K562 (cell line): Measurements from ENCODE around the gene TTC21A. TPM values are rescaled to one million over a fixed set of nuclear protein-coding genes. Genes with fewer than 3 reads are reported as not detected.

ENCODE experiments used
- CBX3 ChIP-seq, 2 experiments: IDR thresholded peaks; 1 replicate in 1 of 2; 2 replicates in 1 of 2; pipeline ENCODE4 v1.6.1; 2012; ENCODE audit warnings: inconsistent platforms in 2 of 2, low read length in 2 of 2, borderline replicate concordance in 1 of 2, control low read depth in 1 of 2
- CHD1 ChIP-seq: fragments of 200-600 bp; sonication (generic); IDR thresholded peaks from one replicate; pipeline ENCODE4 v1.6.1; 2012; ENCODE audit warnings: mild to moderate bottlenecking, moderate library complexity, low read length, inconsistent platforms
- ELF1 ChIP-seq: fragments of 200-800 bp; sonication (Bioruptor generic); IDR thresholded peaks from 2 replicates; pipeline ENCODE4 v1.6.1; 2016; ENCODE audit warnings: missing genetic modification characterization, missing compliant biosample characterization
- ETV5 ChIP-seq: sonication (generic); formaldehyde crosslinking; IDR thresholded peaks from 2 replicates; pipeline ENCODE4 v1.4.0; 2020; ENCODE audit warnings: low read depth, mild to moderate bottlenecking, missing genetic modification reagents
- GMEB1 ChIP-seq: fragments of 250-450 bp; sonication (Bioruptor Pico); IDR thresholded peaks from 2 replicates; pipeline ENCODE4 v1.4.0; 2020; ENCODE audit warnings: mild to moderate bottlenecking
- HIVEP1 ChIP-seq: fragments of 250-450 bp; sonication (Bioruptor Pico); IDR thresholded peaks from 2 replicates; pipeline ENCODE4 v1.4.0; 2020; ENCODE audit warnings: mild to moderate bottlenecking
- KAT8 ChIP-seq: fragments of 450-650 bp; IDR thresholded peaks from 2 replicates; pipeline ENCODE4 v1.6.1; 2016; ENCODE audit warnings: low read depth, mild to moderate bottlenecking
- KHSRP ChIP-seq: fragments of 450-650 bp; IDR thresholded peaks from 2 replicates; pipeline ENCODE4 v1.6.1; 2017
- MED1 ChIP-seq: sonication (generic); formaldehyde crosslinking; IDR thresholded peaks from 2 replicates; pipeline ENCODE4 v1.8.1; 2023; ENCODE audit warnings: missing genetic modification reagents, borderline replicate concordance
- MYBL2 ChIP-seq, 2 experiments: fragments of 450-650 bp in 1 of 2; sonication (generic) in 1 of 2; formaldehyde crosslinking in 1 of 2; IDR thresholded peaks; 2 replicates each; pipeline versions ENCODE4 v1.6.1 to v1.8.1; 2017 to 2022; ENCODE audit warnings: borderline replicate concordance in 1 of 2, inconsistent platforms in 1 of 2, low read depth in 1 of 2, mild to moderate bottlenecking in 1 of 2, missing genetic modification reagents in 1 of 2, moderate library complexity in 1 of 2
- PHF8 ChIP-seq: fragments of 200-600 bp; sonication (generic); IDR thresholded peaks from 2 replicates; pipeline ENCODE4 v1.6.1; 2012; ENCODE audit warnings: mixed run types, mild to moderate bottlenecking, inconsistent platforms, low read length, moderate library complexity, borderline replicate concordance
- RBM22 ChIP-seq: fragments of 200-400 bp; formaldehyde crosslinking; IDR thresholded peaks from 2 replicates; pipeline ENCODE4 v1.6.1; 2018; ENCODE audit warnings: low read length, low read depth; ENCODE audit not compliant: poor library complexity, severe bottlenecking
- TEAD2 ChIP-seq: fragments of 450-650 bp; IDR thresholded peaks from 2 replicates; pipeline ENCODE4 v1.6.1; 2016; ENCODE audit warnings: missing genetic modification characterization, control low read depth, missing compliant biosample characterization
- ZBTB17 ChIP-seq: fragments of 450-650 bp; formaldehyde crosslinking; IDR thresholded peaks from 2 replicates; pipeline ENCODE4 v1.4.0; 2020; ENCODE audit warnings: mild to moderate bottlenecking
- ZNF512 ChIP-seq: IDR thresholded peaks from 2 replicates; pipeline ENCODE4 v1.6.1; 2016; ENCODE audit warnings: missing genetic modification characterization, missing compliant biosample characterization
- ZNF77 ChIP-seq: fragments of 250-450 bp; sonication (Bioruptor Pico); IDR thresholded peaks from 2 replicates; pipeline ENCODE4 v1.5.0; 2020
- polyA plus RNA-seq, 8 experiments: library from polyadenylated mRNA; depleted of rRNA in 4 of 8; stranded (reverse) in 5 of 8; unstranded in 3 of 8; fragments of >200 nt; fragmentation: Nextera tagmentation in 2 of 8; fragmentation: Illumina TruSeq in 1 of 8; extraction: Ambion mirVana in 2 of 8; extraction: Trizol in 1 of 8; gene quantifications; 2 replicates each; pipeline versions ENCODE4 v1.2.1 to v1.2.3, GENCODE V29; 2011 to 2014; ENCODE audit warnings: inconsistent platforms in 1 of 8, missing spikeins in 1 of 8
- total RNA-seq, 7 experiments: library from RNA; depleted of rRNA in 6 of 7; stranded (reverse); fragments of >200 nt in 6 of 7; fragmentation: Illumina TruSeq in 2 of 7; extraction: Trizol in 2 of 7; gene quantifications; 2 replicates each; pipeline versions ENCODE4 v1.2.1 to v1.2.3, GENCODE V29; 2011 to 2021; ENCODE audit warnings: low replicate concordance in 1 of 7
- TF ChIP-seq, protein P1 (sequence below): sonication (generic); formaldehyde crosslinking; IDR thresholded peaks from 2 replicates; pipeline ENCODE4 v1.8.0; 2022; ENCODE audit warnings: missing genetic modification reagents, mild to moderate bottlenecking, borderline replicate concordance
- TF ChIP-seq, protein P2 (sequence below): sonication (generic); formaldehyde crosslinking; IDR thresholded peaks from 2 replicates; pipeline ENCODE4 v1.8.0; 2022; ENCODE audit warnings: missing genetic modification reagents, mild to moderate bottlenecking, moderate library complexity, borderline replicate concordance
- TF ChIP-seq, protein P3 (sequence below), 2 experiments: fragments of 450-650 bp in 1 of 2; sonication (generic) in 1 of 2; formaldehyde crosslinking in 1 of 2; IDR thresholded peaks in 1 of 2; conservative IDR thresholded peaks in 1 of 2; 2 replicates each; pipeline versions ENCODE4 v1.6.1 to v1.8.1; 2016 to 2023; ENCODE audit warnings: mild to moderate bottlenecking in 2 of 2, moderate library complexity in 2 of 2, inconsistent platforms in 1 of 2, missing genetic modification reagents in 1 of 2

Gene TTC21A
- total and polyA plus RNA-seq, 9 of the 15 experiments (the other 6 are each of a cell fraction or from before 2014, with no cell fraction given): 0.22 to 1.4 (median 0.70) TPM

GRCh38 chr3:39180546-39181346 is 73.3 kb downstream of the TTC21A start (continued):
- TF ChIP-seq GMEB1 (no peak), ZBTB17 (CRISPR knock-in tag) (0 out of 2 replicates have a peak, but pooled peaks have one; percentile 40), KAT8 (no peak), ZNF77 (CRISPR knock-in tag) (no peak), ELF1 (tag) (no peak), RBM22 (peak; percentile 99), MYBL2 (IDR thresholded peaks at IDR 0.05; ENCODE audit: low read depth) (no peak), MYBL2 (CRISPR knock-in tag; IDR thresholded peaks at IDR 0.05; ENCODE audit: borderline replicate concordance) (no peak), HIVEP1 (CRISPR knock-in tag) (no peak), CBX3 (IDR thresholded peaks at IDR 0.05; ENCODE audit: borderline replicate concordance in 1 of 2, low read length in 2 of 2) (no peak), CHD1 (peak; percentile 39), PHF8 (peak; percentile 36; the same call in 1 of the 2 replicates), KHSRP (no peak), ZNF512 (tag) (no peak), ETV5 (CRISPR knock-in tag) (0 out of 2 replicates have a peak, but pooled peaks have one; percentile 8), TEAD2 (tag) (no peak), MED1 (CRISPR knock-in tag) (no peak)
- TF ChIP-seq, protein P1, sequence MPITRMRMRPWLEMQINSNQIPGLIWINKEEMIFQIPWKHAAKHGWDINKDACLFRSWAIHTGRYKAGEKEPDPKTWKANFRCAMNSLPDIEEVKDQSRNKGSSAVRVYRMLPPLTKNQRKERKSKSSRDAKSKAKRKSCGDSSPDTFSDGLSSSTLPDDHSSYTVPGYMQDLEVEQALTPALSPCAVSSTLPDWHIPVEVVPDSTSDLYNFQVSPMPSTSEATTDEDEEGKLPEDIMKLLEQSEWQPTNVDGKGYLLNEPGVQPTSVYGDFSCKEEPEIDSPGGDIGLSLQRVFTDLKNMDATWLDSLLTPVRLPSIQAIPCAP: no peak
- TF ChIP-seq, protein P2, sequence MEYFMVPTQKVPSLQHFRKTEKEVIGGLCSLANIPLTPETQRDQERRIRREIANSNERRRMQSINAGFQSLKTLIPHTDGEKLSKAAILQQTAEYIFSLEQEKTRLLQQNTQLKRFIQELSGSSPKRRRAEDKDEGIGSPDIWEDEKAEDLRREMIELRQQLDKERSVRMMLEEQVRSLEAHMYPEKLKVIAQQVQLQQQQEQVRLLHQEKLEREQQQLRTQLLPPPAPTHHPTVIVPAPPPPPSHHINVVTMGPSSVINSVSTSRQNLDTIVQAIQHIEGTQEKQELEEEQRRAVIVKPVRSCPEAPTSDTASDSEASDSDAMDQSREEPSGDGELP (CRISPR knock-in tag): peak; percentile 76; the same call in 1 of the 2 replicates
- TF ChIP-seq, protein P3, sequence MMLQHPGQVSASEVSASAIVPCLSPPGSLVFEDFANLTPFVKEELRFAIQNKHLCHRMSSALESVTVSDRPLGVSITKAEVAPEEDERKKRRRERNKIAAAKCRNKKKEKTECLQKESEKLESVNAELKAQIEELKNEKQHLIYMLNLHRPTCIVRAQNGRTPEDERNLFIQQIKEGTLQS (IDR thresholded peaks at IDR 0.05): no peak
- TF ChIP-seq, protein P3 (CRISPR knock-in tag; conservative IDR thresholded peaks at IDR 0.05): no peak
